H1 (cell line): ENCODE results near the gene PALD1. TPM values are rescaled to one million over a fixed set of nuclear protein-coding genes. Genes with fewer than 3 reads are reported as not detected.
A peak's percentile ranks its signal among the peaks of the same experiment; 100 is the strongest.

Experiments
- CTCF ChIA-PET: fragments of 300-600 bp; sonication (Branson Sonifier 250); formaldehyde crosslinking; loops from one replicate; lab custom pipeline; 2021; ENCODE audit not compliant: partially characterized antibody; lab: Charles Lee
- POLR2A ChIA-PET: fragments of 300-600 bp; sonication (Branson Sonifier 250); formaldehyde crosslinking; loops from one replicate; lab custom pipeline; 2021; ENCODE audit warnings: inconsistent platforms; ENCODE audit not compliant: partially characterized antibody; lab: Charles Lee
- DNase-seq, 2 experiments: peaks; one replicate each; pipeline versions ENCODE4 v3.0.0 to v3.0.0-alpha.2; 2010 to 2022; ENCODE audit warnings: low spot score in 2 of 2, low read depth in 1 of 2, mixed read lengths in 1 of 2
- FAIRE-seq: peaks from 2 replicates; lab custom pipeline; 2011; peaks lifted over from hg19 to GRCh38; lab: Jason Lieb, UNC
- H2AFZ ChIP-seq: 2 replicates; pipeline ENCODE4 v1.8.1; 2012; ENCODE audit warnings: low read length, inconsistent platforms
- H2AK5ac ChIP-seq: 2 replicates; pipeline ENCODE4 v1.6.1; 2013; ENCODE audit warnings: low read depth, low read length
- H2BK120ac ChIP-seq: replicated peaks from 2 replicates; pipeline ENCODE3; 2013; ENCODE audit warnings: low read depth, low read length, inconsistent platforms
- H2BK12ac ChIP-seq: 2 replicates; pipeline ENCODE4 v1.6.1; 2013; ENCODE audit warnings: low read depth, low read length
- H2BK15ac ChIP-seq: 2 replicates; pipeline ENCODE4 v1.6.1; 2013; ENCODE audit warnings: low read length
- H2BK20ac ChIP-seq: 2 replicates; pipeline ENCODE4 v1.6.1; 2013; ENCODE audit warnings: low read length
- H2BK5ac ChIP-seq: 2 replicates; pipeline ENCODE4 v1.6.1; 2013; ENCODE audit warnings: low read depth, low read length
- H3K14ac ChIP-seq: 2 replicates; pipeline ENCODE4 v1.6.1; 2013; ENCODE audit warnings: inconsistent platforms; ENCODE audit not compliant: insufficient read length
- H3K18ac ChIP-seq: 2 replicates; pipeline ENCODE4 v1.6.1; 2013; ENCODE audit warnings: low read length; ENCODE audit errors: extremely low read depth
- H3K23ac ChIP-seq: 2 replicates; pipeline ENCODE4 v1.6.1; 2013; ENCODE audit warnings: inconsistent platforms; ENCODE audit not compliant: insufficient read length
- H3K23me2 ChIP-seq: 2 replicates; pipeline ENCODE4 v1.6.1; 2013; ENCODE audit warnings: low read depth, low read length
- H3K27ac ChIP-seq: 2 replicates; pipeline ENCODE4 v1.6.1; 2011; ENCODE audit warnings: low read depth, low read length, inconsistent platforms
- H3K27me3 ChIP-seq, 4 experiments: replicated peaks in 1 of 4; 1 replicate in 1 of 4; 2 replicates in 3 of 4; pipeline versions ENCODE4 v1.6.1 to v1.8.1; 2011 to 2013; ENCODE audit warnings: low read length in 3 of 4, mild to moderate bottlenecking in 3 of 4, inconsistent platforms in 2 of 4, mixed read lengths in 2 of 4, moderate library complexity in 1 of 4; ENCODE audit not compliant: control insufficient read depth in 3 of 4, insufficient read depth in 3 of 4; ENCODE audit errors: extremely low read depth in 1 of 4
- H3K36me3 ChIP-seq, 4 experiments: 2 replicates each; pipeline versions ENCODE4 v1.6.1 to v1.8.1; 2011 to 2013; ENCODE audit warnings: mild to moderate bottlenecking in 4 of 4, low read length in 3 of 4, moderate library complexity in 2 of 4, control low read depth in 1 of 4, inconsistent platforms in 1 of 4; ENCODE audit not compliant: insufficient read depth in 4 of 4, control insufficient read depth in 2 of 4
- H3K4ac ChIP-seq: replicated peaks from 2 replicates; pipeline ENCODE3; 2013; ENCODE audit warnings: low read length, low read depth, mixed read lengths, inconsistent platforms; ENCODE audit not compliant: insufficient read length
- H3K4me1 ChIP-seq, 4 experiments: replicated peaks in 1 of 4; 1 replicate in 1 of 4; 2 replicates in 3 of 4; pipeline versions ENCODE4 v1.6.1 to v1.8.1; 2011 to 2013; ENCODE audit warnings: low read length in 3 of 4, inconsistent platforms in 2 of 4, mixed read lengths in 1 of 4; ENCODE audit not compliant: insufficient read depth in 4 of 4, control insufficient read depth in 3 of 4
- H3K4me2 ChIP-seq, 2 experiments: 2 replicates each; pipeline versions ENCODE4 v1.6.1 to v1.8.1; 2011 to 2013; ENCODE audit warnings: low read depth in 2 of 2, low read length in 2 of 2, control low read depth in 1 of 2, inconsistent platforms in 1 of 2, mild to moderate bottlenecking in 1 of 2; ENCODE audit not compliant: insufficient read depth in 1 of 2
- H3K4me3 ChIP-seq, 4 experiments: fragments of 200-600, 300-600 bp in 1 of 4; sonication (generic), shearing (Covaris generic), sonication (Bioruptor Twin) in 1 of 4; 2 replicates each; pipeline versions ENCODE4 v1.5.1 to v1.8.1; 2011 to 2016; ENCODE audit warnings: low read length in 4 of 4, low read depth in 3 of 4, control low read depth in 2 of 4, inconsistent platforms in 2 of 4, mild to moderate bottlenecking in 2 of 4, mixed read lengths in 1 of 4, moderate library complexity in 1 of 4; ENCODE audit not compliant: insufficient read depth in 2 of 4; ENCODE audit errors: extremely low read depth in 1 of 4
- H3K56ac ChIP-seq: replicated peaks from 2 replicates; pipeline ENCODE3; 2013; ENCODE audit warnings: low read depth, mild to moderate bottlenecking, mixed read lengths, low read length, inconsistent platforms; ENCODE audit not compliant: insufficient read length
- H3K79me1 ChIP-seq: 2 replicates; pipeline ENCODE4 v1.6.1; 2013; ENCODE audit warnings: low read depth, low read length, control low read depth
- H3K79me2 ChIP-seq, 2 experiments: 2 replicates each; pipeline versions ENCODE4 v1.6.1 to v1.8.1; 2012 to 2013; ENCODE audit warnings: low read length in 2 of 2, mild to moderate bottlenecking in 2 of 2, inconsistent platforms in 1 of 2; ENCODE audit not compliant: insufficient read depth in 2 of 2, control insufficient read depth in 1 of 2
- H3K9ac ChIP-seq, 4 experiments: replicated peaks in 1 of 4; 1 replicate in 1 of 4; 2 replicates in 3 of 4; pipeline versions ENCODE4 v1.6.1 to v1.8.1; 2011 to 2013; ENCODE audit warnings: low read depth in 3 of 4, low read length in 3 of 4, control low read depth in 2 of 4, mild to moderate bottlenecking in 2 of 4, moderate library complexity in 2 of 4, inconsistent platforms in 1 of 4; ENCODE audit errors: extremely low read depth in 1 of 4
- H3K9me3 ChIP-seq, 2 experiments: 2 replicates each; pipeline versions ENCODE4 v1.6.1 to v1.8.1; 2012 to 2013; ENCODE audit warnings: mild to moderate bottlenecking in 2 of 2, moderate library complexity in 2 of 2, control low read depth in 1 of 2, inconsistent platforms in 1 of 2, low read depth in 1 of 2, low read length in 1 of 2, mixed read lengths in 1 of 2; ENCODE audit not compliant: insufficient read depth in 2 of 2
- H4K20me1 ChIP-seq, 2 experiments: replicated peaks in 1 of 2; 2 replicates each; pipeline versions ENCODE3 to v1.8.1; 2011 to 2013; ENCODE audit warnings: inconsistent platforms in 2 of 2, low read length in 2 of 2, mild to moderate bottlenecking in 1 of 2; ENCODE audit not compliant: insufficient read depth in 2 of 2, control insufficient read depth in 1 of 2
- H4K5ac ChIP-seq: 2 replicates; pipeline ENCODE4 v1.6.1; 2013; ENCODE audit warnings: low read length, low read depth, mixed read lengths, inconsistent platforms; ENCODE audit not compliant: insufficient read length
- H4K8ac ChIP-seq: 2 replicates; pipeline ENCODE4 v1.8.0; 2013; ENCODE audit warnings: mild to moderate bottlenecking, moderate library complexity, low read length, inconsistent platforms; ENCODE audit not compliant: insufficient read depth; ENCODE audit errors: extremely low read depth
- H4K91ac ChIP-seq: replicated peaks from 2 replicates; pipeline ENCODE3; 2013; ENCODE audit warnings: low read length, mixed read lengths, inconsistent platforms; ENCODE audit not compliant: insufficient read length
- BCL11A ChIP-seq, 2 experiments: IDR thresholded peaks; one replicate each; pipeline ENCODE4 v1.6.1; 2011; ENCODE audit warnings: low read depth in 2 of 2, low read length in 2 of 2, mild to moderate bottlenecking in 2 of 2
- CBX8 ChIP-seq: fragments of 300-800, 300-1000 bp; sonication (generic); IDR thresholded peaks from 2 replicates; pipeline ENCODE4 v1.7.1; 2016; ENCODE audit warnings: low read depth, low read length, borderline replicate concordance
- CHD1 ChIP-seq: IDR thresholded peaks from 2 replicates; pipeline ENCODE4 v1.6.1; 2012; ENCODE audit warnings: low read depth, low read length, improper control_type of control experiment
- HDAC2 ChIP-seq, 2 experiments: fragments of 300-600 bp in 1 of 2; sonication (generic) in 1 of 2; IDR thresholded peaks; 2 replicates each; pipeline ENCODE4 v1.6.1; 2011 to 2012; ENCODE audit warnings: low read depth in 2 of 2, low read length in 2 of 2, mild to moderate bottlenecking in 2 of 2, moderate library complexity in 2 of 2, borderline replicate concordance in 1 of 2, inconsistent platforms in 1 of 2
- JUND ChIP-seq: IDR thresholded peaks from 2 replicates; pipeline ENCODE4 v1.6.1; 2011; ENCODE audit warnings: mild to moderate bottlenecking, improper control_type of control experiment, low read length
- KDM1A ChIP-seq: fragments of 200-600, 300-600 bp; sonication (generic); IDR thresholded peaks from 2 replicates; pipeline ENCODE4 v1.7.1; 2016; ENCODE audit warnings: mild to moderate bottlenecking, low read length, borderline replicate concordance
- PHF8 ChIP-seq: fragments of 200-600 bp; sonication (generic); conservative IDR thresholded peaks from 2 replicates; pipeline ENCODE4 v1.7.1; 2012; ENCODE audit warnings: low read depth, mild to moderate bottlenecking, inconsistent platforms, low read length, moderate library complexity
- RBBP5 ChIP-seq: IDR thresholded peaks from 2 replicates; pipeline ENCODE4 v1.7.1; 2012; ENCODE audit warnings: low read depth, mild to moderate bottlenecking, inconsistent platforms, low read length, moderate library complexity, borderline replicate concordance
- RXRA ChIP-seq: IDR thresholded peaks from 2 replicates; pipeline ENCODE4 v1.6.1; 2011; ENCODE audit warnings: low read depth, mild to moderate bottlenecking, low read length, moderate library complexity; ENCODE audit not compliant: insufficient read depth
- SAP30 ChIP-seq: fragments of 300-600 bp; sonication (generic); IDR thresholded peaks from 2 replicates; pipeline ENCODE4 v1.7.1; 2012; ENCODE audit warnings: low read length, moderate library complexity, mild to moderate bottlenecking, inconsistent platforms; ENCODE audit not compliant: insufficient read depth, insufficient replicate concordance
- SP4 ChIP-seq: IDR thresholded peaks from 2 replicates; pipeline ENCODE4 v1.6.1; 2012; ENCODE audit warnings: low read length, inconsistent platforms
- WGBS, 2 experiments: shearing (Covaris generic) in 1 of 2; methylation state at CpG; one replicate each; pipeline versions ENCODE4 v1.1.6 to v1.1.7; 2013 to 2015; ENCODE audit warnings: low lambda C conversion rate in 2 of 2, mixed read lengths in 2 of 2, inconsistent platforms in 1 of 2, low coverage in 1 of 2, missing lambda C conversion rate in 1 of 2; ENCODE audit not compliant: insufficient replicate concordance in 2 of 2, insufficient coverage in 1 of 2, insufficient read length in 1 of 2; ENCODE audit errors: extremely low coverage in 1 of 2, missing lambda C conversion rate in 1 of 2; 5-methylcytosine and 5-hydroxymethylcytosine counted together
- polyA plus RNA-seq, 7 experiments: library from polyadenylated mRNA; depleted of rRNA in 3 of 7; stranded (reverse) in 5 of 7; unstranded in 2 of 7; fragments of >200 nt in 5 of 7; fragments of 200-250 nt in 2 of 7; gene quantifications; 1 replicate in 5 of 7; 2 replicates in 1 of 7; 4 replicates in 1 of 7; pipeline versions ENCODE4 v1.2.1 to v1.2.3, GENCODE V29; 2011 to 2013; ENCODE audit warnings: missing spikeins in 2 of 7, mixed read lengths in 2 of 7
- total RNA-seq: library from RNA; stranded (reverse); fragmentation: NEBNext Ultra II Directional; extraction: Animal tissue kit (Norgen Biotek cat#: 25700); gene quantifications from 2 replicates; pipeline ENCODE4 v1.2.1, GENCODE V29; 2021

The PALD1 gene
- total and polyA plus RNA-seq, 2 of the 8 experiments (the other 6 are each of a cell fraction or from before 2014, with no cell fraction given), result 13.3 to 32.8 TPM

DNA sequence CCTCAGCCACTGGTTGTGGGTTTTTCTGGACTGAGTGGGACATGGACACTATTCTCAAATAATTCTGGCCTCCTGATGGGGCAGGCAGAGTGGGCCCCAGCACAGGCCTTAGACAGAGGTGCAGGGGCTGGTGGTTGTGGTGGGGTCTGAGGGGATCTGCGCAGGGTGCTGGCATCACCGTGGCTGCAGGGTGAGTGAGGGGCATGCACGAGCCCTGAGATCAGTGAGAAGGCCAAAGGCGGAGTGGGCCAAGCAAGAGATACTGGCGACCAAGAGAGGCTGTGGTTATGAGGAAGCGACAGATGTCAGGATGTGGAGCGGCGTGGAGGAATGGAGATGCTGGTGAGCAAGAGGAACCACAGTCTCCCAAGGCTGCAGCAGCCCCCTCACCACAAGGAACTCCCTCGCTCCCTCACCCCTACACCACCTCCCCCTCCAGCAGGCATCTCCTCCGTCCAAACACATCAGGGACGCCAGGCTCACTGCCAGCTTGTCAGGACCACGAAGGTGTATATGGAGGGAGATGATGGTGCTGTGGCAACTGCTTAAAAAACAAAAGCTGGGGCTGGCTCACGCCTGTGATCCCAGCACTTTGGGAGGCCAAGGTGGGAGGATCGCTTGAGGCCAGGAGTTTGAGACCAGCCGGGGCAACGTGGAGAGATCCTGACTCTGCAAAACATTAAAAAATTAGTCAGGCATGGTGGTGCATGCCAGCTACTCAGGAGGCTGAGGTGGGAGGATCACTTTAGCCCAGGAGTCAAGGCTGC is 114.4 kb downstream of the PALD1 start:
- no peak overlapping the region for H4K91ac ChIP-seq
- no peak overlapping the region for H2AFZ ChIP-seq
- no peak overlapping the region for H2BK12ac ChIP-seq
- no peaks in the 10 kb centered on the region for H3K79me1 ChIP-seq
- no peaks in the 10 kb centered on the region for H3K9me3 ChIP-seq
- WGBS, 2 experiments, result 83% methylated on average over 16 of the region's 16 CpGs; no CpG with 5 or more reads in 1 of the 2 experiments
- peak overlapping the region; percentile 3; the same call in 1 of the 2 replicates for H4K8ac ChIP-seq
- H2BK5ac ChIP-seq, result no peak overlapping the region
- peak in 1 of 2 experiments; percentile 38 for DNase-seq
- no peak overlapping the region for H3K4me3 ChIP-seq
- H3K4ac ChIP-seq, result no peak overlapping the region
- no peak overlapping the region for H3K56ac ChIP-seq
- H3K27me3 ChIP-seq, result peaks cover 0 to 2% (median 0%) of the 10 kb centered on the region in 4 experiments; a peak in 1 of 7 replicates
- CTCF ChIA-PET, result interaction anchor here (0.6 to 2.0 kb wide), 10 partner anchors 11 to 310 kb away, joined by 3 to 8 read pairs (median 4); no protein-coding TSS in a partner anchor
- H3K4me2 ChIP-seq, result no peak overlapping the region
- no peak overlapping the region for H4K5ac ChIP-seq
- no peaks in the 10 kb centered on the region for H3K23me2 ChIP-seq
- no peak overlapping the region for H2BK120ac ChIP-seq
- POLR2A ChIA-PET, result interaction anchor here (0.7 kb wide), 1 partner anchor 64 kb away, joined by 4 read pairs; no protein-coding TSS in a partner anchor
- H3K4me1 ChIP-seq, result peaks cover 0 to 4% (median 0%) of the 10 kb centered on the region in 4 experiments; a peak in 3 of 7 replicates
- H3K36me3 ChIP-seq, result no peaks in the 10 kb centered on the region
- H3K27ac ChIP-seq, result no peak overlapping the region
- H3K14ac ChIP-seq, result no peak overlapping the region
- no peaks in the 10 kb centered on the region for H4K20me1 ChIP-seq
- no peak overlapping the region for H3K18ac ChIP-seq
- no peak for FAIRE-seq
- no peak overlapping the region for H2AK5ac ChIP-seq
- no peak overlapping the region for H2BK20ac ChIP-seq
- H3K9ac ChIP-seq, result no peak overlapping the region
- H3K23ac ChIP-seq, result no peak overlapping the region
- H3K79me2 ChIP-seq, result no peaks in the 10 kb centered on the region
- H2BK15ac ChIP-seq, result no peak overlapping the region
- TF ChIP-seq RXRA (no peak), KDM1A (no peak), SAP30 (no peak), PHF8 (no peak), RBBP5 (no peak), BCL11A (IDR thresholded peaks at IDR 0.05; ENCODE audit: low read depth in 2 of 2, low read length in 2 of 2) (no peak), CBX8 (no peak), CHD1 (no peak), JUND (no peak), HDAC2 (IDR thresholded peaks at IDR 0.05; ENCODE audit: borderline replicate concordance in 1 of 2, low read depth in 2 of 2, low read length in 2 of 2) (no peak), SP4 (no peak)
